Inferior parietal cortex (tissue), 1 donor: Measurements from ENCODE around the gene DCHS2.

Experiments used
- DNase-seq: peaks from one replicate; pipeline ENCODE4 v3.0.0-alpha.2; 2016; ENCODE audit errors: extremely low spot score

The DCHS2 gene

GRCh38 chr4:154328030-154328429 is 163.6 kb downstream of the DCHS2 start:
- DNase-seq = no peak

- DNase-seq = no peak
Observed at GRCh38 chr4:154320521-154320920, 171.1 kb downstream of the DCHS2 start.

GRCh38 chr4:154319736-154320135 is 171.9 kb downstream of the DCHS2 start:
- DNase-seq = no peak

- DNase-seq = no peak
Observed at GRCh38 chr4:154317201-154317999, 174.2 kb downstream of the DCHS2 start.

- no peak for DNase-seq
Observed at GRCh38 chr4:154315741-154316140, 175.9 kb downstream of the DCHS2 start.

- DNase-seq = peak; percentile 77
Observed at GRCh38 chr4:154314248-154314647, 177.4 kb downstream of the DCHS2 start.

- no peak for DNase-seq
Observed at GRCh38 chr4:154313004-154313585, 178.5 kb downstream of the DCHS2 start.

GRCh38 chr4:154312246-154312645 is 179.4 kb downstream of the DCHS2 start:
- DNase-seq = no peak

- no peak for DNase-seq
Observed at GRCh38 chr4:154310578-154310977, 181.0 kb downstream of the DCHS2 start.

- no peak for DNase-seq
Observed at GRCh38 chr4:154308207-154308606, 183.4 kb downstream of the DCHS2 start.

GRCh38 chr4:154307451-154307850 is 184.1 kb downstream of the DCHS2 start:
- no peak for DNase-seq

- DNase-seq = no peak
Observed at GRCh38 chr4:154305616-154306015, 186.0 kb downstream of the DCHS2 start.

- no peak for DNase-seq
Observed at GRCh38 chr4:154304679-154305078, 186.9 kb downstream of the DCHS2 start.

- DNase-seq = no peak
Observed at GRCh38 chr4:154294652-154295350, 196.8 kb downstream of the DCHS2 start.

GRCh38 chr4:154293427-154293826 is 198.2 kb downstream of the DCHS2 start:
- DNase-seq = no peak

GRCh38 chr4:154292589-154292988 is 199.0 kb downstream of the DCHS2 start:
- no peak for DNase-seq

- DNase-seq = no peak
Observed at GRCh38 chr4:154277172-154277571, 214.4 kb downstream of the DCHS2 start.

- no peak for DNase-seq
Observed at GRCh38 chr4:154276496-154276895, 215.1 kb downstream of the DCHS2 start.

GRCh38 chr4:154254999-154255398 is 236.6 kb downstream of the DCHS2 start:
- no peak for DNase-seq

GRCh38 chr4:154234576-154234975 is 257.0 kb downstream of the DCHS2 start:
- no peak for DNase-seq

GRCh38 chr4:154231806-154232478 is 259.7 kb downstream of the DCHS2 start:
- DNase-seq = no peak

GRCh38 chr4:154230723-154231122 is 260.9 kb downstream of the DCHS2 start:
- DNase-seq = no peak
